GM12875 (cell line): ENCODE results near the gene MRPL43.

Source experiments
- H3K4me3 ChIP-seq: one replicate; pipeline ENCODE4 v1.5.1; 2011; ENCODE audit warnings: low read depth, low read length, control low read depth
- TF ChIP-seq, protein P1 (sequence below): IDR thresholded peaks from 2 replicates; pipeline ENCODE4 v1.5.1; 2011; ENCODE audit warnings: low read depth, mild to moderate bottlenecking, control low read depth, inconsistent platforms, low read length, moderate library complexity, borderline replicate concordance; ENCODE audit not compliant: insufficient read depth

Gene MRPL43

DNA sequence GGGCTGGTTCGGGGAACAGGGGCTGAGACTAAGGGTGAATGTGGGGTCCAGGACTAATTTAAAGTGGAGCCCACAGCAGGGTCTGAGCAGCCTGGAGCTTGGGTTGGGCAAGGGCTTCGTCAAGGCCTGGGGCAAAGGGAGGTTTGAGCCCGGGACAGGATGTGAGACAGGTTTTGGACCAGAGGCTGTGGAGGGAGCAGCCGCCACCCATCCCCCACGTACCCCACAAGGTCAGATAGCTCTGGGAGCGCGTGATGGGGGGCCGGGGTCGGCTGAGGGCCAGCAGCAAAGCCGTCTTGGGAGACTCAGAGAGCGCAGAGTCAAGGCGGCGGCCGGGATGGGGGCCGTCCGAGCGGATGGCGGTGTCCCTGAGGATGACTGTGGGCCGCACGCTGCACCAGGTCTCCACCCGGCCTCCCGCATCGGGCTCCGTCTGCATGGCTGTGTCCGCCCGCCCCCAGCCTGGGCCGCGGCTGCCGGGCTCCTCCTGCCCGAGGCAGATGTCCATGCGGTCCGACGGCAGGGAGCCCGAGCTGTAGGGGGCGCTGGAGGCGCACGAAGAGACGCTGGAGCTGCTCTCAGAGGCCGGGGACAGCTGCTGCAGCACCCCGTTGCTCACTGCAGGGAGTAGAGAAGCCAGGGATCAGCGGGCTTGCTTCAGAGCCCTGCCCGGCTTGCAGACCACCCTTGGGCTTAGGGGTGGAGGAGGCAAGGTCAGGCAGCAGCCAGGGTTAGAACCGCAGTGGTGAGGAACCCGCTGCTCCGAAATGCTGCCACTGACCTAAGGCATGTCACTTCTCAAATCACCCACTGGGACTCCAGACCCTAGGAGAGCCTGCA is 31.5 kb upstream of the MRPL43 start:
- H3K4me3 ChIP-seq = no peak overlapping the region
- TF ChIP-seq, protein P1, sequence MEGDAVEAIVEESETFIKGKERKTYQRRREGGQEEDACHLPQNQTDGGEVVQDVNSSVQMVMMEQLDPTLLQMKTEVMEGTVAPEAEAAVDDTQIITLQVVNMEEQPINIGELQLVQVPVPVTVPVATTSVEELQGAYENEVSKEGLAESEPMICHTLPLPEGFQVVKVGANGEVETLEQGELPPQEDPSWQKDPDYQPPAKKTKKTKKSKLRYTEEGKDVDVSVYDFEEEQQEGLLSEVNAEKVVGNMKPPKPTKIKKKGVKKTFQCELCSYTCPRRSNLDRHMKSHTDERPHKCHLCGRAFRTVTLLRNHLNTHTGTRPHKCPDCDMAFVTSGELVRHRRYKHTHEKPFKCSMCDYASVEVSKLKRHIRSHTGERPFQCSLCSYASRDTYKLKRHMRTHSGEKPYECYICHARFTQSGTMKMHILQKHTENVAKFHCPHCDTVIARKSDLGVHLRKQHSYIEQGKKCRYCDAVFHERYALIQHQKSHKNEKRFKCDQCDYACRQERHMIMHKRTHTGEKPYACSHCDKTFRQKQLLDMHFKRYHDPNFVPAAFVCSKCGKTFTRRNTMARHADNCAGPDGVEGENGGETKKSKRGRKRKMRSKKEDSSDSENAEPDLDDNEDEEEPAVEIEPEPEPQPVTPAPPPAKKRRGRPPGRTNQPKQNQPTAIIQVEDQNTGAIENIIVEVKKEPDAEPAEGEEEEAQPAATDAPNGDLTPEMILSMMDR = peak; percentile 86

GRCh38 chr10:101018118-101018599 is 30.9 kb upstream of the MRPL43 start:
- TF ChIP-seq, protein P1 = no peak
- H3K4me3 ChIP-seq = no peak overlapping the region

DNA sequence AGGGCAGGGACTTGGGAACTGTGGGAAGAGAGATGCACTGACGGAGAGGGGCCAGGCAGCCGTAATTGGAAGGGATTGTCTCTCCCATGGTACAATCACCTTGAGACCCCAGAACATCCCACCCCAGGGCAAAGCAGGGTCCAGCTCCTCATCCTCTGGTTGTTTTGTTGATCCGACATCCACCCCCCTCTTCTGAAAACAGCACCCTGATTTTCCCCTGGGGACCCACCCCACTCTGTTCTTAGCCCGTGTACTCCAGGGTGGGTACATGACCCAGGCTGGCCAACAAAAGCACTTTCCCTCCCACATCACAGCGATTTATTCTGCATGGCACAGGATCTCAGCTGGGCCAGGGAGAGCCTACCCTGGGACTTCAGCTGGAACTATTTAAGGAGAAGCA is 29.5 kb upstream of the MRPL43 start:
- no peak overlapping the region for H3K4me3 ChIP-seq
- TF ChIP-seq, protein P1 = no peak

DNA sequence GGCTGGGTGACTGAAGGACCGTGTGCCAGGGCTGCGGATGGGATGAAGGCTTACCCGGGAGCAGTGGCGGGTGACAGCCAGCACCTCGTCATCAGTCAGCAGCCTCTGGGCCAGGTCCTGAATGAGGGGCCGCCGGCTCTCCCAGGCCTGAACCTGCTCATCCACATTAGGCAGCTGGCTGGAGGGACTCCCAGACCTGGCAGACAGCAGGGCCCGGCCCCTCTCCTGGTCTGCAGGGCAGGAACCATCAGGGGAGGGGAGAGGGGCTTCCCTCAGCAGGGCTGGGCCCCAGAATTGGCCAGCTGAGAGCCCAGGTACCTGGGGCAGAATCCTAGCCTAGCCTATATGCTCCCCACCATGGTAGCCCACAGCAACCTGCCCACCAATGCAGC is 28.3 kb upstream of the MRPL43 start:
- TF ChIP-seq, protein P1 = no peak

DNA sequence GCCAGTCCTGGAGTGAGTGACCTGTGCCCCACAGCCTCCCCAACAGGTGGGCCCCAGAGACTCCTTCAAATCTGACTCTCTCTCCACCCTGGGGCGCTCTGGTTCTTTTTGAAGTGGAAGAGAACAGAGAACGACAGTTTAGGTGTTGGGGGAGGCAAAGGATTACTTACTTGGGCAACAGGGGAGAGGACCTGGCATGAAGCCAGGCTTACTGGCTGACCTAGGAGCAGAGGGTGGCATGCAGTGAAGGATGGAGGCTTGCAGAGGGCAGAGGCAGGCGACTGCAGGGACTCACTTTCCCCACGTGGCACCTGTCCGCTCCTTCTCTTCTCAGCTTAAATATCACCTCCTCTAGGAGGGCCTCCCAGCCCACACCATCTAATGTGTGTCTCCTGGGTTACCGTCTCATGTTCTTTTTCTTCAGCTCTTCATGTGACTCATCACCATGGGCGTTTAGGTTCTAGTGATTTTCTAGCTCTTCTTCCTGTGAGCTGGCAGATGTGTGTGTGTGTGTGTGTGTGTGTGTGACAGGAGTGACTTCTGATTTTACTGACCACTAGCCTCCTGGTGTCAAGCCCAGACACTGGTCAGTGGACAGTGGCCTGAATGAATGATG is 27.8 kb upstream of the MRPL43 start:
- no peak overlapping the region for H3K4me3 ChIP-seq
- TF ChIP-seq, protein P1 = no peak

More for the DNA sequence above, 28.3 kb upstream of the MRPL43 start:
- H3K4me3 ChIP-seq = no peak overlapping the region

DNA sequence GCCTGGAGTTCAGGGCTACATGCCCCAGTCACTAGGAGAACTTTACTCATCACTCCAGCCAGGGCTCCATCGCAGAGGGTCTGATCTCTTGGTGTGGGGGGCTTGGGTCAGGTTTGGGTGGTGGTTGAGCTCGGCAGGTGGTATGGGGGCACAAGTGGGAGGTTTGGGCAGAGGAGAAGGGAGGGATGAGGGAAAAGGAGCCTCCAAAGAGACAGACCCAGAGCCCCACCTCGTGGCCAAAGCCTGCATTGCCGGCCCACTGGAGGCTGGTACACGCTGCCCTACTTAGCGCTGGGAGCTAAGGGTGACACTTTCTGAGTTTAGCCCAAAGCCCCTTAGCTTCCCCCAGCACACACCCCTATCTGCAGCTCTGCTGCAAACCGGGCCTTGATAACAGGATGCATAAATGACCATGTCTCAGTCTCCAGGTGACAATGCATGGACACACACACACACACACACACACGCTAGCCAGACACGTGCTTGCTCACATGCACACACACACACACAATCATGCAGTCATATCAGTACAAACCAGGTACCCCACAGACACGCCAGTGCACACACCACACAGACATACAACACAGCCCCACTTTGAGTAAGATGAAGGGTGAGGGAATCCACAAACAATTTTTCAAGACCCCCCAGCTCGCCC is 27.1 kb upstream of the MRPL43 start:
- TF ChIP-seq, protein P1 = peak; percentile 98
- no peak overlapping the region for H3K4me3 ChIP-seq
